Activated CD8-positive, alpha-beta memory T cell treated with anti-CD3 and anti-CD28 coated beads for 48 hours (primary cell): ENCODE data around the gene SCMH1.
"Not testable (repeated sequence)": the region's sequence is repeated elsewhere in the genome, so short reads cannot be mapped to it uniquely, and the experiment has no call there.

ENCODE experiments used
- DNase-seq, 3 experiments: peaks; one replicate each; pipeline ENCODE4 v3.0.0-alpha.2; 2020; ENCODE audit warnings: low read depth in 2 of 3, low spot score in 2 of 3

SCMH1 gene

DNA sequence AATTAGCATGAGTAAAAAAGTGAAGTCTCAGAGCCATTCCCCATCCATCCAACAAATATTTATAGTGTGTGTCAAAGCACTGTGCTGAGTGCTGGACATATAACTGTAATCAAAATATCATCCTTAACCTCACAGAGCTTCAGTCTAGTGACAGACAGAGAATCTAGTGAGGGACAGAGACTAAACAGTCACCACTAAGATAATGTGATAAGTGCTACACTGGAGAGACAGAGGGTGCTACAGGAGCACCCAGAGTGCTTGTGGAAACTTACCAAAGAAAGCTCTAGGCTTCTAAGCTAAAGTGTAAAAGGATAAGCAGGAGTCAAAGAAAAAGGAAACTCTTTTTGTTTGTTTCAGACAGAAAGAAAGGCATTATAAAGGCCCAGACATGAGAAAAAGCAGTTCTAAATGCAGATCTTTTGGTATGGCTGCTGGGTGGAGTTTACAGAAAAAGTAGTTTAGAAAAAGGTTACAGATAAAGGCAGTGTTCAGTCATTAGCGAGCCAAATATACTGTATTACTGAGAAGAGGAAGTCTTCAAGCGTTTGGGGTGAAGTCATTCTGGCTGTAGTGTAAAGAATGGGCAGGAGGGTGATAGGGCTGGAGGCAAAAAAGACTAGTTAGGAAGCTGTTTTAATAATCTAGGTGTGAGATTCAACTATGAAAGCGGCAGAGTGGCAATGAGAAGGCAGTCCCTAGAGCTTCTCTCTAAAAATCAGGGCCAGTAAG lies 83.8 kb downstream of the SCMH1 start:
- DNase-seq, result no peak

GRCh38 chr1:41155105-41155504 lies 87.0 kb downstream of the SCMH1 start:
- no peak for DNase-seq

DNA sequence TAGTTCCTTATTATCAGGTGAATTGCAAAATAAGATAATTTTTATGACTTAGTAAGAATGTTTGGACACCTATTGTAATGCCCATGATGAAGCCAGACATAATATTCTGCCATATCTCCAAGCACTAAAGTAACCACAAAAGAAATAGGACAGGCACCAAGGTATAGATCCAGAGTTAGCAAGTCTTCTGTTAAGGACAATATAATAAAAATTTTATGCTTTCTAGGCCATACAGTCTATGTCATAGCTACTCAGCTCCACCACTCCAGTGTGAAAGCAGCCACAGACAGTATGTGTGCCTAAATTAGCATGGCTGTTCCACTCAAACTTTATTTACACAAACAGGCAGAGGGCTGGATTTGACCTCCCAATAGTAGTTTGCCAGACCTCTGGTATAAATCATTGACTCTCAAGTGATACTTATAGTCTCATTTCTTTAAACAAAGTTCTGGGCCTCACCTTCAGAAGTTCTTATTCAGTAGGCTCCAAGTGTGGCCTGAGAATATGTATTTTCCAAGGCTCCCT lies 88.3 kb downstream of the SCMH1 start:
- DNase-seq, result no peak

DNA sequence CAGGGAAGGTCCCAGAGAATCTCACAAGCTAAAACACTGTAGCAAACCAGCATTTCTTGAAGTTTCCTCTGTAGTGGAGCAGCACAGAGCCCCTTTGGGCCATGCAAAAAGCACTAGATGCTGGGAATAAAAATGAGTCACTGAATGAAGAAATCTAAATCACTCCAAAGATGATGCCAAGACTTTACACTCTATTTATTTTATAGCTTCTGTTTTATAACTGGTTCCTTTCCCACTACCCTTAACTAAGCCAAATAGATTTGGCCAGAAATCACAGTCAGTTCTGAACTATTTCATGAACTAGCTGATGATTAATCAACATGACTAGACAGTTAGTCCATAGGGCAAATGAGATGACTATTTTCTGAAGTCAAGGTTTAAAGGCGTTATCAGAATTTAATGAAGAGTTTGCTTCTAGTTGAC lies 89.5 kb downstream of the SCMH1 start:
- DNase-seq, result no peak

DNA sequence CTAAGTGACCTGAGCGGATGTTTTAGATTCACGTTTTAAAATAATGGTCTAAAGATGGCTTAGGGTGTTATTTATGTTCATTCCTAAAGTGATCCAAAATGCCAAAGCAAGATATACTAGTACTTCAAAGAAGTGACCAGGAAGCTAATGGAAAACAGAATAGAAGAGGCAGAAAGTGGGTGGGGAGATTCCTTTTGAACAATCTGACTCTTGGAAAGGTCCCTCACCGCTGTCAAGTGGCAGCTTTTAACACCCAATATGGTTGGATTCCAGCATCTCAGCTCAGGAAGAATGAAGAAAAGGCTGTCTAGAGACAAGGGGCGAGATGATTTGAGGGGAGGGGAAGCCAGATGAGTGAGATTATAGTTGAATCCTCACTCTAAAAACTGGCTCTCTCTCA lies 90.3 kb downstream of the SCMH1 start:
- DNase-seq, result no peak

- no peak for DNase-seq
Observed at GRCh38 chr1:41149570-41149969, 92.5 kb downstream of the SCMH1 start.

GRCh38 chr1:41144285-41144684 lies 97.8 kb downstream of the SCMH1 start:
- no peak for DNase-seq

DNA sequence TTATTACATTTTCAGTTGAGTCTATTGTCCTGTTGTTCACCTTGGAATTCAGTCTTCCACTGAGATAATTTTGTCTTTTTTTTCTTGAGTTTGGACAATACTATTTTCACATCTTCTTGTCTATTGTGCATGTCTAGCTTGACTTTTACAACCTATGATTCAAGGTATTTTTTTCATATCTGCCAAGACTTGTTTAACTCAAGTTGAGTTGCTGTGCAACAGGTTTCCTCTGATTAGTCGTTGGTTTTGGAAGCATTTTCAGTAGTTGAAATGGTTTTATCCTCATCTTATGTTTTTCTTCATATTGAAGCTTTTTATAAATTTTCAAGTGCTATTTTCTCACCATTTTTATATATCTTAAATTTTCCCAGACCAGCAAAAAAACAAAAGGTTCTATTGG lies 103.6 kb downstream of the SCMH1 start:
- DNase-seq, result no peak

DNA sequence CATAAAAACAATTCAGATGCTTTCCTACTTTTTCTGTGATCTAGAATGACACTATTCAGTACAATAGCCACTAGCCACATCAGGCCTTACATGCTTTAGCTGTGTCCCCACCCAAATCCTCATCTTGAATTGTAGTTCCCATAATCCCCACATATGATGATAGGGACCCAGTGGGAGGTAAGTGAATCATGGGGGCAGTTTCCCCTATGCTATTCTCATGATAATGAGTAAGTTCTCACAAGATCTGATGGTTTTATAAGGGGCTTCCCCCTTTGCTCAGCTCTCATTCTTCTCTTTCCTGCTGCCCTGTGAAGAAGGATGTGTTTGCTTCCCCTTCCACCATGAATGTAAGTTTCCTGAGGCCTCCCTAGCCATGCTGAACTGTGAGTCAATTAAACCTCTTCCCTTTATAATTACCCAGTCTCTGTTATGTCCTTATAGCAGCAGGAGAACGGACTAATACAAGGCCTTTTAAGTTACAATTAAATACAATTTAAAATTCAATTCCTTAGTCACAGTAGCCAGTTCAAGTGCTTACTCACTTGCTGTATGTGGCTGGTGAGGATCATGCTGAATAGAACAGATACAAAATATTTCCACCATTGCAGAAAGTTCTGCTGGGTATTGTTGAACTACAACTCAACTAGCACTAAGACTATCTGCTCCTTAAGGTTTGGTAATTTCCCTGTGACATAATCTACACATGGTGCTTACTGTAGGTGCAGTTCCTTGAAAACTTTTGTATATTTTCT lies 106.7 kb downstream of the SCMH1 start:
- no peak for DNase-seq

DNA sequence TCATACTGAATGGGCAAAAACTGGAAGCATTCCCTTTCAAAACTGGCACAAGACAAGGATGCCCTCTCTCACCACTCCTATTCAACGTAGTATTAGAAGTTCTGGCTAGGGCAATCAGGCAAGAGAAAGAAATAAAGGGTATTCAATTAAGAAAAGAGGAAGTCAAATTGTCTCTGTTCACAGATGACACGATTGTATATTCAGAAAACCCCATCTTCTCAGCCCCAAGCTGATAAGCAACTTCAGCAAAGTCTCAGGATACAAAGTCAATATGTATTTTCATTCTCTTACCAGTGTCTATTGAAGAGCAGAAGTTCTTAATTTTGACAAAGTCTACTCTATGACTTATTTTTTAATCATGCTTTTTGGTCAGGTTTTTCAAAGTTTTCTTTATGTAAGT lies 107.8 kb downstream of the SCMH1 start:
- DNase-seq, result not testable (repeated sequence)

- DNase-seq, result no peak
Observed at GRCh38 chr1:41122851-41123518, 119.1 kb downstream of the SCMH1 start.

DNA sequence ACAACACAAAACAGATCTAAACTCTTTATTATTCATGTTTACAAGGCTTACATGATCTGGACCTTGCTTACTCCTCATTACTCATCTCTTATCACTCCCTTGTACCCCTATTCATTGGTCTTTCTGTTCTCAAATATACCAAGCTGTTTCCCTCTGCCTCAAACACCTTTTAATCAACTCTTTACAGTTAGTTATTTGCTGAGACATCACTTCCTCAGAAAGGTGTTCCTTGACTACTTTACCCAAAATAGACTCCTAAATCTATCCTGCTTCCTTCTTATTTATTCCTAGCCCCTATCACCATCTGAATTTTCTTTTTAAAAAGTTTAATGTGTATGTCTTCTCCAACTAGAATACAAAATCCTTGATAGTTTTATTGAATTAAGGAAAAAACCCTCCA lies 120.0 kb downstream of the SCMH1 start:
- DNase-seq, result no peak

- DNase-seq, result no peak
Observed at GRCh38 chr1:41118645-41119044, 123.5 kb downstream of the SCMH1 start.

- DNase-seq, result not testable (repeated sequence)
Observed at GRCh38 chr1:41117241-41117640, 124.9 kb downstream of the SCMH1 start.

DNA sequence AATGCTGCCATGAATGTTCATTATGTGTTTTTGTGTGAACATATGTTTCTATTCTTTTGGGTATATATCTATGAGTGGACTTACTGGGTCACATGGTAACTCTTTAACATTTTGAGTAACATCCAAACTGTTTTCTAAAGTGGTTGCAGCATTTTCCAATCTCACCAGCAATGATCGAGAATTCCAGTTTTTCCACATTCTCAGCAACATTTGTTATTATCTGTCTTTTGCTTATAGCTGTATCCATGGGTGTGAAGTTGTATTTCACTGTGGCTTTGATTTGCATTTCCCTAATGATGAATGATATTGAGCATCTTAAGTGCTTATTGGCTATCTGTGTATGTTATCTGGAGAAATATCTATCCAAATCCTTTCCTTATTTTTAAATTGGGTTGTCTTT lies 131.4 kb downstream of the SCMH1 start:
- DNase-seq, result no peak

GRCh38 chr1:41110286-41110685 lies 131.8 kb downstream of the SCMH1 start:
- no peak for DNase-seq

GRCh38 chr1:41109310-41110197 lies 132.6 kb downstream of the SCMH1 start:
- DNase-seq, result no peak

GRCh38 chr1:41108696-41109275 lies 133.3 kb downstream of the SCMH1 start:
- no peak for DNase-seq

DNA sequence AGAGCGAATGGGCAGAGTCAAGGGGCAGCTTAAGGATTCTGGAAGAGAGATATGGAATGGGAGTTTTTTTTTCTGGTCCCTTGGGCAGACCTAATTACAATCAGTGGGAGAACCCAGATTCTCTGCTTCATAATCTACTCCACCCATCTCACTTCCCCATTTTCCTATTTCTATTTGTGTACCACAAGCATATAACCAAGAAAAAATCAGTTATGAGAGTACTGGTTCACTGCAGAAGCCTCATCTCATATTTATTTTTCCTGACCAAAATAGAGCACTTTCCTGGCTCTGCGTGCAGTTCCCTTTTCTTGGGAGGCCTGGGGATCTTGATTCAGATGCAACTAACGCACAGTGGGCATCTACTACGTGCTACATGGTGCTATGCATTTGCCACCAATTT lies 138.3 kb downstream of the SCMH1 start:
- no peak for DNase-seq

GRCh38 chr1:41102653-41103052 lies 139.5 kb downstream of the SCMH1 start:
- DNase-seq, result no peak
